Measurements from ENCODE around the gene RGS17.

GRCh38 chr6:153051801-153052200, 79.3 kb downstream of the RGS17 start:
- TF ChIP-seq, protein P1, sequence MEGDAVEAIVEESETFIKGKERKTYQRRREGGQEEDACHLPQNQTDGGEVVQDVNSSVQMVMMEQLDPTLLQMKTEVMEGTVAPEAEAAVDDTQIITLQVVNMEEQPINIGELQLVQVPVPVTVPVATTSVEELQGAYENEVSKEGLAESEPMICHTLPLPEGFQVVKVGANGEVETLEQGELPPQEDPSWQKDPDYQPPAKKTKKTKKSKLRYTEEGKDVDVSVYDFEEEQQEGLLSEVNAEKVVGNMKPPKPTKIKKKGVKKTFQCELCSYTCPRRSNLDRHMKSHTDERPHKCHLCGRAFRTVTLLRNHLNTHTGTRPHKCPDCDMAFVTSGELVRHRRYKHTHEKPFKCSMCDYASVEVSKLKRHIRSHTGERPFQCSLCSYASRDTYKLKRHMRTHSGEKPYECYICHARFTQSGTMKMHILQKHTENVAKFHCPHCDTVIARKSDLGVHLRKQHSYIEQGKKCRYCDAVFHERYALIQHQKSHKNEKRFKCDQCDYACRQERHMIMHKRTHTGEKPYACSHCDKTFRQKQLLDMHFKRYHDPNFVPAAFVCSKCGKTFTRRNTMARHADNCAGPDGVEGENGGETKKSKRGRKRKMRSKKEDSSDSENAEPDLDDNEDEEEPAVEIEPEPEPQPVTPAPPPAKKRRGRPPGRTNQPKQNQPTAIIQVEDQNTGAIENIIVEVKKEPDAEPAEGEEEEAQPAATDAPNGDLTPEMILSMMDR (IDR thresholded peaks at IDR 0.05): no peak
- no peak for TF ChIP-seq POLR2A (IDR thresholded peaks at IDR 0.05; ENCODE audit: low read depth)

All from esophagus muscularis mucosa (tissue), 3 donors.